ENCODE data around the gene IGSF3.

IGSF3 gene

GRCh38 chr1:116574581-116575291 lies 92.8 kb downstream of the IGSF3 start:
- Histone ChIP-seq H3K79me2 (ENCODE audit: low read length) (peaks cover 9% of the 10 kb centered on the region), H3K9me3 (replicated peaks; ENCODE audit: insufficient read depth, low read length) (no peaks in the 10 kb centered on the region), H3K9me2 (replicated peaks; ENCODE audit: insufficient read depth, low read length) (no peaks in the 10 kb centered on the region), H4K20me1 (ENCODE audit: insufficient read depth, low read length) (no peaks in the 10 kb centered on the region), H3K9ac (ENCODE audit: low read length) (no peak overlapping the region), H3F3A (ENCODE audit: insufficient read depth, low read length) (0 out of 2 replicates have a peak, but pooled peaks cover 3% of the 10 kb centered on the region), H3K36me3 (replicated peaks; ENCODE audit: insufficient read depth, low read length) (no peaks in the 10 kb centered on the region), H3K27ac (ENCODE audit: low read length) (no peak overlapping the region), H3K4me3 (ENCODE audit: low read length) (no peak overlapping the region), H3K4me1 (ENCODE audit: low read length) (no peaks in the 10 kb centered on the region), H3K27me3 (replicated peaks; ENCODE audit: insufficient read depth, low read length) (no peaks in the 10 kb centered on the region), H3K4me2 (ENCODE audit: low read depth, low read length) (no peak overlapping the region), H2AFZ (ENCODE audit: low read length) (no peak overlapping the region)
- peak; percentile 36 for DNase-seq
- TF ChIP-seq CTCF (IDR thresholded peaks at IDR 0.05; ENCODE audit: low read length): peak; percentile 64
- no peak for TF ChIP-seq EZH2 (optimal IDR thresholded peaks at IDR 0.05; ENCODE audit: low read depth, low read length)
- TF ChIP-seq EZH2phosphoT487 (IDR thresholded peaks at IDR 0.05; ENCODE audit: low read length): no peak

GRCh38 chr1:116573431-116574095 lies 94.0 kb downstream of the IGSF3 start:
- peaks cover 12% of the 10 kb centered on the region for H3F3A ChIP-seq (ENCODE audit: insufficient read depth, low read length)
- no peak for DNase-seq
- TF ChIP-seq EZH2 (optimal IDR thresholded peaks at IDR 0.05; ENCODE audit: low read depth, low read length): no peak
- no peak for TF ChIP-seq EZH2phosphoT487 (IDR thresholded peaks at IDR 0.05; ENCODE audit: low read length)
- TF ChIP-seq CTCF (IDR thresholded peaks at IDR 0.05; ENCODE audit: low read length): no peak
- H2AFZ ChIP-seq (ENCODE audit: low read length): no peak overlapping the region
- H3K4me3 ChIP-seq (ENCODE audit: low read length): no peak overlapping the region
- peaks cover 8% of the 10 kb centered on the region; the same call in 1 of the 2 replicates for H3K4me1 ChIP-seq (ENCODE audit: low read length)
- H3K79me2 ChIP-seq (ENCODE audit: low read length): peaks cover 20% of the 10 kb centered on the region
- no peak overlapping the region for H3K27ac ChIP-seq (ENCODE audit: low read length)
- no peaks in the 10 kb centered on the region for H4K20me1 ChIP-seq (ENCODE audit: insufficient read depth, low read length)
- H3K9ac ChIP-seq (ENCODE audit: low read length): no peak overlapping the region
- no peak overlapping the region for H3K4me2 ChIP-seq (ENCODE audit: low read depth, low read length)
- no peaks in the 10 kb centered on the region for H3K36me3 ChIP-seq (replicated peaks; ENCODE audit: insufficient read depth, low read length)
- no peaks in the 10 kb centered on the region for H3K27me3 ChIP-seq (replicated peaks; ENCODE audit: insufficient read depth, low read length)
- no peaks in the 10 kb centered on the region for H3K9me3 ChIP-seq (replicated peaks; ENCODE audit: insufficient read depth, low read length)
- no peaks in the 10 kb centered on the region for H3K9me2 ChIP-seq (replicated peaks; ENCODE audit: insufficient read depth, low read length)

- Histone ChIP-seq H3K4me1 (ENCODE audit: low read length) (peaks cover 11% of the 10 kb centered on the region; the same call in 1 of the 2 replicates), H3K9me2 (replicated peaks; ENCODE audit: insufficient read depth, low read length) (no peaks in the 10 kb centered on the region), H4K20me1 (ENCODE audit: insufficient read depth, low read length) (no peaks in the 10 kb centered on the region), H3K9me3 (replicated peaks; ENCODE audit: insufficient read depth, low read length) (no peaks in the 10 kb centered on the region), H3K27ac (ENCODE audit: low read length) (no peak overlapping the region), H3K27me3 (replicated peaks; ENCODE audit: insufficient read depth, low read length) (no peaks in the 10 kb centered on the region), H3K79me2 (ENCODE audit: low read length) (peaks cover 23% of the 10 kb centered on the region), H2AFZ (ENCODE audit: low read length) (no peak overlapping the region), H3K36me3 (replicated peaks; ENCODE audit: insufficient read depth, low read length) (no peaks in the 10 kb centered on the region), H3K4me2 (ENCODE audit: low read depth, low read length) (no peak overlapping the region), H3K4me3 (ENCODE audit: low read length) (no peak overlapping the region), H3K9ac (ENCODE audit: low read length) (no peak overlapping the region), H3F3A (ENCODE audit: insufficient read depth, low read length) (peaks cover 18% of the 10 kb centered on the region)
- no peak for DNase-seq
- TF ChIP-seq EZH2 (optimal IDR thresholded peaks at IDR 0.05; ENCODE audit: low read depth, low read length): no peak
- no peak for TF ChIP-seq EZH2phosphoT487 (IDR thresholded peaks at IDR 0.05; ENCODE audit: low read length)
- TF ChIP-seq CTCF (IDR thresholded peaks at IDR 0.05; ENCODE audit: low read length): no peak
These were observed 94.6 kb downstream of the IGSF3 start for GRCh38 chr1:116572771-116573430.

Data from MM.1S (cell line).